22Rv1 (cell line): ENCODE results near the gene RPP25L.

Experiments used
- H3K27ac ChIP-seq: fragments of 450-650 bp; 2 replicates; pipeline ENCODE4 v1.5.1; 2017
- CTCF ChIP-seq: fragments of 450-650 bp; IDR thresholded peaks from 2 replicates; pipeline ENCODE4 v1.5.1; 2017; ENCODE audit warnings: mild to moderate bottlenecking
- ZFX ChIP-seq: fragments of 450-650 bp; IDR thresholded peaks from 2 replicates; pipeline ENCODE4 v1.6.1; 2017; ENCODE audit warnings: antibody characterized with exemption, borderline replicate concordance

RPP25L gene

DNA sequence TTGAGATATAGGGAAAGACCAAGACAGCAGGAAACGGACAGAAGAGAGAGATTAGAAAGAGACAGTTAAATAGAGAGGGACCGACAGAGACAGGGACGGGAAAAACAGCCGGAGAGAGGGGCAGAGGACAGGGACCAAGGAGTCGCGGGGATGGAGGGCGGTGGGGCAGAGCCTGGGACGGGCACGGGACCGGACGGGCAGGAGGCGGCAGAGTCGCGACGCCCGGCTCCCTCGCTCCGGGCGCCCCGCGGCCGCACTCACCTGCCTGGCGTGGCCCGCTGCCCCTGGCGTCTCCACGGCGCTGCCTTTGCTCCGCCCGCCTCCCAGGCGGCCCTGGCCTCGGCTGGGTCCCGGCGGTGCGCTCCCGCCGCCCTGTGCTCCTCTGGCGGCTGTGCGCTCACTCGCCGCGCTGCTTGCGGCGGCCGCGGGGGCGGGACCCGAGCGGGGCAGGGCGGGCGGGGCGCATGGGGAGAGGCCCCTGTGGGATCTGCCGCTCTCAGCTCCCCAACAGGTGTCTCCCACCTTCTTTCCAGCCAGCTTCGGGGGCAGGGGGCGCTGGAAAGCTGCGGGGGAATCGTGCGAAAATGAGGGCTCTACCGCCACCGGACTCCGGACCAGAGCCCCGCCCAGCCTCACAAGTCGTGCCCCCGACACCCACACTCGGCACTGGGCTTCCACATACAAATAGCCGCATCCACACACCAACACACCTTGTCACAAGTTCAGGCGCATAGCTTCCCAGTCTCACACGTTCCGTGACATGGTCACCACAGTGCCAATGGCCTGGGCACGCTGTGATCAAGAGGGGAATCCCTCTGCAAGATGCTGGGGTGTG, 17.0 kb upstream of the RPP25L start, which contains the start of gene ARID3C:
Gene ARID3C (minus strand): TSS at position 411 of the 835 bp plus-strand sequence. CDS start 1,052 bp downstream, outside the sequence.
- no peak within 1 kb of the TSS for H3K27ac ChIP-seq
- peak; percentile 43 for TF ChIP-seq CTCF
- no peak for TF ChIP-seq ZFX

DNA sequence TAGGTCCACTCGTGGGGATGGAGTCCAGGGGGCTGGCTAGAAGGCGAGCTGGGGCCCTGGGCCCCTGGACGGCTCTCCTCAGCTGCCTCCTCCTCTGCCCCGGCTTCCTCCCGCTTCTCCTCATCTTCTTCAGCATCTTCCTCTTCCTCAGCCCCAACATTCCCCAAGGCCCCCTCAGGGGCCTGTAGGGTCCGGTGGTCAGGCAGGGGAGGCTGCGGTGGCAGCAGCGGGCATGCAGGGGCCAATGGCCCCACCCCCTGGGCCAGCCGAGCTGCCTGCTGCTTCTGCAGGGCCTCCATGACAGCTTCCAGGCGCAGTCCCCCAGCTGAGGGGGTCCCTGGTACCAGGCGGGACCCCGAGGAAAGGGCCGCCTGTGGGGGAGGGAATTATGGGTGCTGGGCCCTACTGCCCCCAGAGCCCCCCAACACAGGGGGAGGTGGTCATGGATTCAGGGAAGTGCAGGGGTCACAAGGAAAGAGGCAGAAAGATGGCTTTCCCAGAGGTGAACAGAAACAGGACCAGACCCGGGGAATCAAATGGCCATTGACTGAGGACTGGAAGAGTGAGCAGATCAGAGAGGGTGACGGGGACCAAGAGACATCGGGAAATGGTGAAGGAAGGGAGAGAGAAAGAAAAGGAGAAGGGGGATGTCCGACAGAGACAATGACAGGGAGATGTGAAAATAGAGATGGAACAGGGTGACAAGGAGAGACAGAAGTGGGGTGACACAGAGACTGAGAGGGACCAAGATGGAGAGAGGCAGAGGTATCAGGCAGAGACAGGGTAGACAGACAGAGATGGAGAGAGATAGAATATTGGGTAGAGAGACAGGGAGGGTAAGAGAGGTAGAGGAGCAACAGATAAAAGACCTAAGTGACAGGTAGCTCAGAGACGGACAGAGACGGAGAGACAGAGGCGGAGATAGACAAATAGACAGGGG, 16.1 kb upstream of the RPP25L start:
- TF ChIP-seq CTCF (no peak), ZFX (no peak)
- no peak overlapping the region for H3K27ac ChIP-seq

DNA sequence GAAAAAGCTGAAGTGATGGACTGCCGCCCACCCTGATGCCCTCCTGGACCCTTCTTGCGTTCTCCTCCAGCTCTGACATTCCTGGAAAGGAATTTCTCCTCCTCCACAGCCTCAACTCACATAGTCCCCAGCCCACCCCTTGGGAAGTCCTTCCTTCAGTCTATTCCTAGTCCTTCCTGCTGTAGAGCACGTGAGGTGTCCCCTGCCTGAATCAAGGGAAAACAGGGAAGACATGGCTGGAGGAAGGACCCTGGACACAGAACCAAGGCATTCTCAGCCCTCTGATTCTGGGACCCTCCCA, 13.2 kb upstream of the RPP25L start:
- no peak overlapping the region for H3K27ac ChIP-seq
- TF ChIP-seq ZFX (no peak), CTCF (no peak)

GRCh38 chr9:34624475-34625185, 12.7 kb upstream of the RPP25L start:
- no peak for TF ChIP-seq ZFX
- no peak for TF ChIP-seq CTCF
- H3K27ac ChIP-seq, result no peak overlapping the region

DNA sequence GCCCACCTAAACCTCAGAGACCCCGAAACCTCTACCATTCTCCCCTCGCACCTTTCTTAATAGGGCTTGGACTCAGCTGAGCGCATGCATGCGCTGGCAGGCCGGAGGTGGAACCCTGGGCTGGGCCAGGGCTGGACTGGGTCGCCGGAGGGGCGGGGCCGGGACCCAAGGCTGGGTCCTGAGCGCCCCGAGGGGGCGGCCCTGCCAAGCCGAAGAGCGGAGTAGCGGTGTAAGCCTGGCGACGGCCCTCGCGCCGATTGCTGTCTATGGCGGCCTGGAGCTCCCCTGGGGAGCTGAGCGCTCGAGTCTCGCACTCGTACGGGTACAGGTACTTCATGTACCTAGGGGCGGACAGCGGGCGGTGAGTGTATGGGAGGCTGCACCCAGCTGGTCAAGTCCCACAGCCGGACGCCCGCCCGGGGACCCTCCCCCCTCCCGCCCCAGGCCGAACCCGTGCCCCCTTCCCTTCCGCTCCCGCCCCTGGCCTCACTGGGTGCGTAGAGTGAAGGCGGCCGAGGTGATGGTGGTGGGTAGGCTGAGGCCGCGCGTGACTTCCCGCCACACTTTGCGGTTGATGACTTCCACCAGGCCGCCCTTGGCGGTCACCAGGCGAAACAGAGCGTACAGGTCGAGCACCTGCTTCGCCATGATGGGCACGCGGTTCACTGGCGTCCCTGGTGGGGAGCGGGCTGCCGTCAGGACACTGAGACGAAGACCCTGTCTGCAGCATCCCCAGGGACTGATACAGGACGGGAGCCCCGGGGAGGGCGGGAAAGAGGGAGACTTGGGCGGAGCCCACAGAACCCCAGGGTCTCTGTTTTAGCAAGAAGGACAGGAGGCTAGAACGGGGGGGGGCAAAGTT, 11.7 kb upstream of the RPP25L start:
- no peak for TF ChIP-seq ZFX
- no peak for TF ChIP-seq CTCF
- H3K27ac ChIP-seq, result no peak overlapping the region

GRCh38 chr9:34620061-34620994, 8.4 kb upstream of the RPP25L start, which contains the start of gene DCTN3:
TSS of gene DCTN3 (minus strand) at chr9:34620495. CDS start at chr9:34620464, 31 bp downstream.
- H3K27ac ChIP-seq, result peak within 1 kb of the TSS; percentile 55

More at GRCh38 chr9:34620061-34620994, 8.4 kb upstream of the RPP25L start, which contains the start of gene DCTN3:
- no peak for TF ChIP-seq ZFX
- no peak for TF ChIP-seq CTCF
